Raji (cell line): Measurements from ENCODE around the gene PTPRN2.

Experiments used
- POLR2A ChIP-seq: IDR thresholded peaks from 2 replicates; pipeline ENCODE4 v1.6.1; 2011; ENCODE audit warnings: low read depth, low read length, control low read depth; ENCODE audit not compliant: insufficient read depth

PTPRN2 gene

DNA sequence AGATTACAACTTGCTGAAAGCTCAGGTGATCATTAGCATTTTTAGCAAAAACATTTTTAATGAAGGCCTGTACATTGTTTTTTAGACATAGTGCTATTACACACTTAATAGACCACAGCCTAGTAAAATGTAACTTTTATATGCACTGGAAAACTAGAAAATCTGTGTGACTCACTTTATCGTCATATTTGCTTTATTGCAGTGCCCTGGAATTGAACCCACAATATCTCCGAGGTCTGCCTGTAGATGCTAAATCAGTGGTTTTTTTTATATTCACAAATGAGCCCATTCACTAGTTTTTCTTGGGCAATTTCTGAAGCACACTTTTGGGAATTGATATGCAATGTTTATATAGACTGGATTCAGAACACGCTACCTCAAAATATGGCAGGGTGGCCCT lies 105.1 kb downstream of the PTPRN2 start:
- no peak for TF ChIP-seq POLR2A

DNA sequence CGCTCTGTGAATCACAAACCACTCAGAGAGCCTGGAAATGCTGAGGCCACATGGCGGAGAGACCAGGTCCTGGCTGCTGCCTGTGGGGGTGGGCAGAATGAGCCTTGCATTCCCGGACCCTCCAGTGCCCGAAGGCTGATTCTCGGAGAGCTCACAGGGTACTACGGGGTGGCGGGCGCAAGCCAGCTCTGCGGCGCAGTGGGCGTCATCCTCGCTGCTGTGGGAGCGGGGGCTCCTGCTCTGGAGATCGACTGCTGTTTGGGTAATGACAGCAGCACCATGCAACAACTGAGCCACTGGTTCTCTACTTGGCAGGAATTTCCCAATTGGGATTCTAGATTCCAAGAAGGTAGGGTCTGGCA lies 108.0 kb downstream of the PTPRN2 start:
- no peak for TF ChIP-seq POLR2A

DNA sequence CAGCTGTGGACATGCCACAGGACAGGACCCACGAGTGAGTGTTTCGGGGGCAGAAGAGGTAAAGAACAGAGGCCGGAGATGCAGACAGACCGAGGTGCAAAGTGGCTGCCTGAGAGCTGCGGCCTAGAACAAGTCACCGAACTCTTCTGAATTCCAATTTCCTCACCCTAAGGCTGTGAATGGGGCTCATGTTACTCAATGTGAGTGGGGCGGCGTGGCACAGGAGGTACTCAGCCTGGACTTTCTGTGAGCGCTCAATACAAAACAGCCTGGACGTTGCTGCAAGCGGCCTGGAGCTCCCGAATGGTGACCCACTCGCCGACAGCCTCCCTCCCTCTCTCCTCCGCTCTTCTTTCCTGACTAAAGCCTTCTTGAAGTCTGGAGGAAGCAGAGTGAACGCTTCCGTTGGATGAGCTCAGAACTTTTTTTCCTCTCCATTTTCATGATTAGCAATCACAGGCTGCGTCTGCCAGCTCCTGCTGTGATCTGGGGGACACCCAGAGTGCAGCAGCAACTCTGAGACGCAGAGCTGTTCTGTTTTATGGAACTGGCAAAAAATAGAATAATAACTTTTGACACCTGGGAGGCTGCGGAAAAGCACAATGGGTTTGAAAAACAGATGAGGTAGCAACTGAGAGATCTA lies 108.5 kb downstream of the PTPRN2 start:
- no peak for TF ChIP-seq POLR2A

DNA sequence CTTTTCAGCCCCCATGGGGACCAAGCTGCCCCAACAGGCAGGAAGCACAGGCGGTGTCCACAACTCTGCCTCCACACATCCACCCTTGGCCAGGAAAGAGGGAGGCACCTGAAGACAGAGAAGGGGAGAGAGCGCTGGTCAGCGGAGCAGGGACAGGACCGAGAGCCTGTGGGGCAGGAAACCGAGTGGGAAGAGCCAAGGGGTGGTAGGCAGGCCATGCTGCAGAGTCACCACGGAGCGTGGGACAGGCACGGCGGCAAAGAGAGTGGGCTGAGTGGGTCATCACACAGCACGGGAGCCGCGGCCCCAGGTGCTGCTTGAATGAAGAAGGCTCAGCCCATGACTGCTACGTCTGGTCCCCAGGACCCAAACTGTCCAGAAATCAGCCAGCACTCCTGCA lies 109.8 kb downstream of the PTPRN2 start:
- TF ChIP-seq POLR2A, result no peak

DNA sequence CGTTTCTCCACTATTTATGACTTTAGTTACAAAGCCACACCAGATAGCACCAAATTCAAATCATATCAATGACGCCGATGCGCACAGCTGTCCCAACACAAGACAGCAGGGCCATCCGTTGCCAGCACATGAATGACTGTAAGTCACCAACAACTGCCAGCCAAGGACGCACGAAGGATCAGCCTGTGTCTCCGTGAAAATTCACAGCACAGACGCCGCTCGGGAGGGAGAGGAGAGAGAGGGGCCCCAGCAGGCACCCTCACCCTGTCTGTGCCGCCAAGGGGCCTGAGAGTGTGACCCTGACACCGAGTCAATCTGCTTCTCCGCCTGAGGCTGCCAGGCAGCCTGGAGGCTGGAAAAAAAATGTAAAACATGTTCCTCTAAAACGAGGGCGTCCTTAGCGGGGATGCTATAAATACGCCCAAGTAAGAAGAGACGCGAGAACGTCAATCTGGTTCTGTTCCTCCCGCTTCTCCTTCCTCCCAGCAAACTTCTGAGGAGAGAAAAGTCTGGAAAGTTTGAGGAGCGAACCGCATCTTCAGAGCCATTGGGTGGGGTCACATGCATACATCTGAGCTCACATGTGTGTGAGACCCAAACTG lies 111.2 kb downstream of the PTPRN2 start:
- TF ChIP-seq POLR2A, result no peak

DNA sequence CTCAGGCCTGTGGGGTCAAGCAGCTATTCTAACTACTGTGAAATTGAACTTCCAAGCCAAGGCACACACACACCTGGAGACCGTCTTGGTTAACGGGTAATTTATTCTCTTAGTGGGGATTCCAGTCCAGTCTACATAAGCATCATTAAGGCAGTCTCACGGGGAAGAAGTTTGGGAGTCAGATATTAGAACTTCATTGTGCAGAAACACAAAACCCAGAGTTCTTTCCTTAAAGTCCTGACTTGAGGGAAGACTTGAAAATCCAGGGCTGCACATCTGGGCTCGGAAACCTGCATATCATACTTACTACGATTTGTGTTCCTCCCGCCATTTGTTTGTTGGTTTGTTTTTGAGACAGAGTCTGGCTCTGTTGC lies 112.0 kb downstream of the PTPRN2 start:
- no peak for TF ChIP-seq POLR2A

DNA sequence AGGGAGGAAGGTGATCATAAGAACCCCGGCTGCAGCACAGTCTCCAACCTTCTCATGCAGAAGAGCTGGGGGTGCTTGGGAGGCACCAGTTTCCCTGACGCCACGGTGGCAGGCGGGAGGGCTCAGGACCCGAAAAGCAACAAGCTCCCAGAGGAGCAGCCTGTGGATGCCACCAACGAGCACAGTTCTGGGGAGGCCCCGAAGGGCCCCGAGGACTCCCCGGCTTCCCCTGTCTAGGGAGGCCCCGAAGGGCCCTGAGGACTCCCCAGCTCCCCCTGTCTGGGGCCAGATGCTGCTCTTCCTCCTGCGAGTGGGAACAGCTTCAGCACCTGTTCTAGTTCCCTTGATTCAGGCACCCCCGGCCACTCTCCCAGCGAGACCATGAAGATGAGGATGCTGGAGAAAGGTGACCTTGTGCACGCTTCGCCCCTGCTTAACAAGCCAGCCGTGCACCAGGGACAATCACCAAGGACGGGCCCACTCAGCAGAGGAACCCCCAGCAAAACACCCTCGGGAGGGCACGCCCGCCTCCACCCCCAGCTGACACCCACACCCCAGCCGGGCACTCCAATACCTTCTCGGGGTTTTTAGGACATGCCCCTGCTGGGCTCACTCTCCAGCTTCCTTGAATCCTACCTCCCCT lies 112.5 kb downstream of the PTPRN2 start:
- no peak for TF ChIP-seq POLR2A

DNA sequence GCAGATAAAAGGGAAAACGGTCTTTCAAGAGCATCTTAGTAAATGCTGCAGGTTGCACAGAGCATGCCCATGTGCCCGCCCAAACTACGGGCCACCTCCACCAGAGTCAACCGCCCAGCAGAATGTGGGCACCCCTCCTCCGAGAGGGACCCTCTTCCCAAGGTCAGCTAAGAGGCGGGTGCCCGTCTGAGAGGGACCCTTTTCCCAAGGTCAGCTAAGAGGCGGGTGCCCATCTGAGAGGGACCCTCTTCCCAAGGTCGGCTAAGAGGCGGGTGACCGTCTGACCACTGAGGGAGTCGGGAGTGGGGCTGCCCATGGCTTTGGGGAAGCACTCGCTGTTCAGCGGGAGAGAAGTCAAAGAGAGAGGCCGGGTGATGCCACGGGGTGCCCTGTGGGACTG lies 113.1 kb downstream of the PTPRN2 start:
- no peak for TF ChIP-seq POLR2A

DNA sequence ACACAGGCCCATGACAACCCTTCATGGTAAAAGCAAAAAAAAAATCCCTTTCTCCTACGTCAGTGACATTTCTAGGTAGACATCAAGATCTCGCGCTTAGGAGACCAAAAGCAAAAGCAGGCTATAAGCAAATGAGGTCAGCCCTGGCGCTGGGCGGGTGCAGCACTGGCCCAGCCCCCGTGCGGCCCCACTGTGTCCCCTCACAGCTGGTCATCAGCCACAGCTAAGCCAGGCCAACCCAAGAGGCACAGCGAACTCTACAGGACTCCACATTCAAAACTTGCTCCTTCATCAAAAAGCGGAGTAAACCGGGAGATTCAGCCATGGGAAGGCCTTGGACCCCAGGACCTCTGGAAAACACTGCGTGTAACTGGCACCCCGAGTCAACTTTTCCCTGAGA lies 113.7 kb downstream of the PTPRN2 start:
- no peak for TF ChIP-seq POLR2A

DNA sequence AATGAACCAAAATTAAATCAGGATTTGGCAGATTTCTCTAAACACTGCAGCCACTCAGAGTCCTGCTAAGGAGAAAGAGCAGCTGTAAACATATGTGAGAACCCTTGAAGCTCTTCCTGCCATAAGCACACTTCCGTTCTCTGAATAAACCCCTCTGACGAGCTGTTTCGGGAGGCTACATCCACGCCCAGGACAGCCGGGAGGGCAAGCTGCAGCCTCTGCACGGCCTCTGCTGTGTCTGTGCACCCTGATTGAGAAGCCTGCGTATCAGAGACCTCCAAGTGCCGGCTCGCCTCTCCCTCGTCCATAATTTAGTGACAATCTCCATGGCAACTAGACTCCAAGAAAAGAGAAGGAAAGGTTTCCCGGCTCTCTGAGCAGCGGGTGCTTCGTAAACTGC lies 114.4 kb downstream of the PTPRN2 start:
- no peak for TF ChIP-seq POLR2A

DNA sequence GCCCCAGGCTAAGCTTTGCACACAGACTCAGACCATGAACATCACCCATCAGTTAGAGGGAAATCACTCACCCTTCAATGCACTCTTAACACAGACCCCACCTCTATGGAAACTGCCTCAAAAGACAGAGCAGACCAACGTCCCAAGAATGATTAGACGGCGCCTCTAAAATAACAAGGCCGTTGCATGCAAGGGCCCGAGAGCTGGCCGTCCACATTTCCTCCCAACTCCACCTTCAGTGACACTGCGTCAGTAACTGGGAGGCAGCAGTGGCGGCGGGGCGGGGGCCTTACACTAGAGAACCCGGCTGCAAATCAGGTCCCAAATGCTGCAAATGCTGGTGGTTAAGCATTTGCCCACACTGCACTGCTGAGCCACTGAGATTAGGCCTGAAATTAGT lies 115.0 kb downstream of the PTPRN2 start:
- no peak for TF ChIP-seq POLR2A

DNA sequence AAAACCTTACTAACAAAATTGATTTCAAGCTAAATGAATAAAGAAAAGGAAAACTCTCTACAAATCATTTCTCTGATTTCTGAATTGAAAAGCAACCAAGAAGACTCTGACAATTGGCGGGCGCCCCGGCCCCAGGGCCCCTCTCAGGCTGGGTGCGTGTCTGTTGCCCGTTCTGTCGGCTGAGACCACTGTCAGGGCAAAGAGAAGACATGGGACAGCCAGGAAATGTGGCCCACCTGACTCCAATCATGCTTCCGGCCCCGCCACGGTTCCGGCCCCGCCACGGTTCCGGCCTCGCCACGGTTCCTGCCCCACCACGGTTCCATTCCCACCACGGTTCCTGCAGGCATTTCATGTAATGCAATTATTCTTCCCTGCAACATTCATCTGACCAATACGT lies 115.9 kb downstream of the PTPRN2 start:
- no peak for TF ChIP-seq POLR2A

DNA sequence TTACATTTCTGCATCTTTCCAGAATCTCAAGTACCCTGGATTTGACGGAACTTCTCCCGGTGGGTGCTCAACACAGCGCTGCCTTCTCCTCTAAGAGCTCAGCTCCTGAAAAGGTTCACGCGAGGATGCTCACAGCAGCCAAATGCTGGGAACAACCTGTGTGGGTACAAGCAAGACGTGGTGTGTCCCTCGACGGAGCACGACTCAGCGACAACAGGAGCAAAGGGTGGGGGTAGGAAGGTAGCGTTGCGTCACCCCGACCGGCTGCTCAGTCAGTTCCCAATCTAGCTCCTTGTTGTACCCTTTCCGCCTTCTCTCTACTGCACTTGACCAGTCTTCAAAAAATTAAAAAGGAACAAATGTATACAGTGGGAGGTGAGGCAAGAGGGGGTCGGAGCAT lies 117.3 kb downstream of the PTPRN2 start:
- no peak for TF ChIP-seq POLR2A

DNA sequence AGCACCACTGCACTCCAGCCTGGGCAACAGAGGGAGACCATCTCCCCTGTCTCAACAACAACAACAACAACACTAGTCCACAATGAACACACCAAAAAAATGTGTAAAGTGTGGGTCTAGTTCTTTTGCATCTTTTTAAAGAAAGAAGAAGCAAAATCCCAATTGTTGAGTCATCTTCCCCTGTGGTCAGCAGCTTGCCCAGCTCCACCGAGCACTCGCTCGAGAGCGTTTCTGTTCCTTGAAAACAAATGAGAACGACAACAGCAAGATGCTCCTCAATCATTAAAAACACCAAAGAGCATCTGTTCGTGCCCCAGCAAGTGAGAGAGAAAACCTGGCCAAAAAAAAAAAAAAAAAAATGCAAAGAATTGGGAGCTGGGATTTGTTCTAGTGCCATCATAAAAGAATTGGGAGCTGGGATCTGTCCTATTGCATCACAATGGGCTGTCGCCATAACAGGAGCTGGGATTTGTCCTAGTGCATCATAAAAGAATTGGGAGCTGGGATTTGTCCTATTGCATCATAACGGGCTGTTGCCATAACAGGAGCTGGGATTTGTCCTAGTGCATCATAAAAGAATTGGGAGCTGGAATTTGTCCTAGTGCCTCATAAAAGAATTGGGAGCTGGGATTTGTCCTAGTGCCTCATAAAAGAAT lies 118.1 kb downstream of the PTPRN2 start:
- TF ChIP-seq POLR2A, result no peak

DNA sequence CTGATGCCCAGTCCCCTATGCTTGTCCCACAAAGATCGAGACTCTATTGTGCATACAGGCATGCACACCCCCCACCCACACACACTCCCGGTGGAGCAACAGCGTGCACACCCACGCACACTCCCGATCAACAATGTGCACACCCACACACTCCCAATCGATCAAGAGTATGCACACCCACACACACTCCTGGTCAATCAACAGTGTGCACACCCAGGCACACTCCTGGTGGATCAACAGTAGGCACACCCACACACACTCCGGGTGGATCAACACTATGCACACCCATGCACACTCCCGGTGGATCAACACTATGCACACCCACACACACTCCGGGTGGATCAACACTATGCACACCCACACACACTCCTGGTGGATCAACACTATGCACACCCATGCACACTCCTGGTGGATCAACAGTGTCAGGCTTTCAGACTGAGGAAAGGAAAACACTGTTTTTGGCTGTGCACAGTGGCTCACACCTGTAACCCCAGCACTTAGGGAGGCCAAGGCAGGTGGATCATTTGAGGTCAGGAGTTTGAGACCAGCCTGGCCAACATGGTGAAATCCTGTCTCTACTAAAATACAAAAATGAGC lies 118.8 kb downstream of the PTPRN2 start:
- TF ChIP-seq POLR2A, result no peak

DNA sequence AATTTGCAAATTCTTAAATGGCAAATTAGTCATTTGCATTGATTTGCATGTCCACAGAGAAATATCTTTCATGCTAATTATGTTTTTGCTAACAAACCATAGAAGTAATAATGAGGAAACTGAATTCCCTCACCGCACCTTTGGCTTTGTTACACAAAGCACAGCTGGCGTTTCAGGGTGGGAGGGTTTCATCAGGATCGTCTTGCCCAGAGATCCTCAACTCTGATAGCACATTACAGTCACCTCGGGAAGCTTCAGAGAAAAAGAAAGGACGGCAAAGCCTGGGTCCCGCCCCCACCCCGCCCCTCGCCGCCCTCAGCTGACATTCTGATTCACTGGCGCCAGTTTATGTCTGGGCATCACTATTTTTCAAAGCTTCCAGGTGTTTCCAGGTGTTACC lies 119.4 kb downstream of the PTPRN2 start:
- no peak for TF ChIP-seq POLR2A
